Liver (tissue), 3 donors: Measurements from ENCODE around the gene NLGN1.

Experiments used
- CTCF ChIP-seq: fragments of 150-350 bp; IDR thresholded peaks from 2 replicates; pipeline ENCODE4 v1.5.1; 2017; ENCODE audit warnings: improper control_type of control experiment, low read depth, low read length; ENCODE audit not compliant: missing input control
- EGR1 ChIP-seq, 2 donors: IDR thresholded peaks; 2 replicates each; pipeline ENCODE4 v1.6.1; 2016 to 2018; ENCODE audit warnings: antibody characterized with exemption in 2 of 2, low read depth in 2 of 2
- FOXA2 ChIP-seq: IDR thresholded peaks from 2 replicates; pipeline ENCODE4 v1.6.1; 2016; ENCODE audit warnings: antibody characterized with exemption
- HNF4G ChIP-seq: IDR thresholded peaks from 2 replicates; pipeline ENCODE4 v1.6.1; 2016; ENCODE audit warnings: antibody characterized with exemption
- MAX ChIP-seq: IDR thresholded peaks from 2 replicates; pipeline ENCODE4 v1.6.1; 2016; ENCODE audit warnings: antibody characterized with exemption
- RAD21 ChIP-seq, 2 donors: IDR thresholded peaks; 2 replicates each; pipeline ENCODE4 v1.6.1; 2016; ENCODE audit warnings: antibody characterized with exemption in 2 of 2, mild to moderate bottlenecking in 2 of 2
- TAF1 ChIP-seq: conservative IDR thresholded peaks from 2 replicates; pipeline ENCODE4 v1.6.1; 2016; ENCODE audit warnings: antibody characterized with exemption, mild to moderate bottlenecking
- YY1 ChIP-seq: IDR thresholded peaks from 2 replicates; pipeline ENCODE4 v1.6.1; 2016; ENCODE audit warnings: antibody characterized with exemption, mild to moderate bottlenecking
- donor health status: healthy.
- donor health status: healthy.

GRCh38 chr3:174229916-174230315 is 832.4 kb downstream of the NLGN1 start:
- TF ChIP-seq RAD21 (IDR thresholded peaks at IDR 0.05) = no peak
- no peak for TF ChIP-seq TAF1
- TF ChIP-seq YY1 = no peak
- no peak for TF ChIP-seq CTCF
- no peak for TF ChIP-seq EGR1 (IDR thresholded peaks at IDR 0.05; ENCODE audit: low read depth in 2 of 2)
- TF ChIP-seq MAX = no peak
- TF ChIP-seq FOXA2 = no peak
- TF ChIP-seq HNF4G = no peak
